Testis (tissue), 3 donors: Measurements from ENCODE around the gene SPEM2. TPM values are rescaled to one million over a fixed set of nuclear protein-coding genes. Genes with fewer than 3 reads are reported as not detected.

Experiments
- DNase-seq: peaks from one replicate; pipeline ENCODE4 v3.0.0-alpha.2; 2019
- H3K27ac ChIP-seq, 2 donors: fragments of 200-600 bp; sonication (generic); one replicate each; pipeline ENCODE4 v1.5.1; 2019
- H3K27me3 ChIP-seq: fragments of 200-600 bp; sonication (generic); one replicate; pipeline ENCODE4 v1.5.1; 2019
- H3K36me3 ChIP-seq: fragments of 200-600 bp; sonication (generic); one replicate; pipeline ENCODE4 v1.5.1; 2017; ENCODE audit warnings: low read depth; ENCODE audit errors: missing control alignments
- H3K4me1 ChIP-seq: fragments of 200-600 bp; sonication (generic); one replicate; pipeline ENCODE4 v1.5.1; 2019
- H3K4me3 ChIP-seq, 2 donors: fragments of 200-600 bp; sonication (generic); one replicate each; pipeline ENCODE4 v1.5.1; 2017 to 2019
- H3K9me3 ChIP-seq: fragments of 200-600 bp; sonication (generic); one replicate; pipeline ENCODE4 v1.5.1; 2017
- CTCF ChIP-seq, 3 experiments: fragments of 450-650 bp in 2 of 3; fragments of 200-600 bp in 1 of 3; sonication (generic) in 1 of 3; IDR thresholded peaks; one replicate each; pipeline ENCODE4 v1.5.1; 2016 to 2019; ENCODE audit warnings: antibody characterized with exemption in 3 of 3, mild to moderate bottlenecking in 2 of 3, moderate library complexity in 1 of 3
- POLR2A ChIP-seq: fragments of 450-650 bp; IDR thresholded peaks from one replicate; pipeline ENCODE4 v1.6.1; 2017; ENCODE audit warnings: antibody characterized with exemption, mild to moderate bottlenecking, moderate library complexity
- WGBS, 2 donors: methylation state at CpG; one replicate each; pipeline ENCODE4 v1.1.5; 2018; 5-methylcytosine and 5-hydroxymethylcytosine counted together
- intact Hi-C: fragments of 100-400 bp; cut with DNase I; formaldehyde crosslinking; loops from one replicate; pipeline ENCODE4 v1.15.1; 2023; ENCODE audit warnings: low total_unique reads
- polyA plus RNA-seq: library from polyadenylated mRNA; stranded (reverse); fragments of 350-450 nt; fragmentation: Illumina TruSeq; extraction: RNeasy Lipid Tissue Mini Kit (QIAGEN cat#74804); gene quantifications from one replicate; pipeline ENCODE4 v1.2.3, GENCODE V29; 2014; ENCODE audit warnings: low read depth, low replicate concordance; ENCODE audit not compliant: insufficient read depth
- total RNA-seq, 2 donors: library from RNA; depleted of rRNA; stranded (reverse); fragments of >200 nt; gene quantifications; one replicate each; pipeline ENCODE4 v1.2.3, GENCODE V29; 2016

The SPEM2 gene
- total and polyA plus RNA-seq, 3 donors from 2014 or later = 41.4 to 202 (median 111) TPM

- Histone ChIP-seq H3K9me3 (no peaks in the 10 kb centered on the region), H3K36me3 (no peaks in the 10 kb centered on the region), H3K4me3 (no peak overlapping the region), H3K4me1 (peaks cover 28% of the 10 kb centered on the region), H3K27ac (no peak overlapping the region), H3K27me3 (no peaks in the 10 kb centered on the region)
- intact Hi-C loops = no loop called here
- no peak for DNase-seq
- TF ChIP-seq CTCF (IDR thresholded peaks at IDR 0.05) (no peak), POLR2A (no peak)
- WGBS, 2 donors = 92 to 100% methylated on average over 2 of the region's 2 CpGs
These were observed 16.7 kb downstream of the SPEM2 start for GRCh38 chr17:7442142-7442541.

GRCh38 chr17:7443499-7444485, 18.4 kb downstream of the SPEM2 start:
- 79 to 81% methylated on average over 7 of the region's 7 CpGs for WGBS, 2 donors
- Histone ChIP-seq H3K27me3 (no peaks in the 10 kb centered on the region), H3K9me3 (no peaks in the 10 kb centered on the region), H3K4me1 (peaks cover 22% of the 10 kb centered on the region), H3K4me3 (no peak overlapping the region), H3K27ac (no peak overlapping the region), H3K36me3 (no peaks in the 10 kb centered on the region)
- intact Hi-C loops = no loop called here
- DNase-seq = no peak
- TF ChIP-seq POLR2A (no peak), CTCF (IDR thresholded peaks at IDR 0.05) (no peak)

GRCh38 chr17:7444682-7445618, 19.5 kb downstream of the SPEM2 start, which contains the start of gene CHRNB1:
TSS of gene CHRNB1 (plus strand) at chr17:7445061. CDS start at chr17:7445128, 67 bp downstream.
- TF ChIP-seq POLR2A = no peak
- no peak for TF ChIP-seq CTCF (IDR thresholded peaks at IDR 0.05)
- Histone ChIP-seq H3K9me3 (no peaks in the 10 kb centered on the region), H3K27me3 (no peaks in the 10 kb centered on the region), H3K36me3 (no peaks in the 10 kb centered on the region), H3K4me3 (peak within 1 kb of the TSS; percentile 20 to 21), H3K27ac (no peak within 1 kb of the TSS), H3K4me1 (peaks cover 15% of the 10 kb centered on the region)
- WGBS, 2 donors = 14 to 15% methylated on average over 26 to 49 of the region's 51 CpGs
- intact Hi-C loops = no loop called here
- peak; percentile 85 for DNase-seq

GRCh38 chr17:7445619-7445968, 20.2 kb downstream of the SPEM2 start:
- TF ChIP-seq CTCF (IDR thresholded peaks at IDR 0.05) = no peak
- TF ChIP-seq POLR2A = no peak
- intact Hi-C loops = no loop called here
- no peak overlapping the region for H3K27ac ChIP-seq

More at GRCh38 chr17:7445619-7445968, 20.2 kb downstream of the SPEM2 start:
- DNase-seq = no peak
- Histone ChIP-seq H3K4me1 (peaks cover 9% of the 10 kb centered on the region), H3K36me3 (no peaks in the 10 kb centered on the region), H3K4me3 (peak overlapping the region in 1 of 2 donors; percentile 21), H3K9me3 (no peaks in the 10 kb centered on the region), H3K27me3 (no peaks in the 10 kb centered on the region)
- 13 to 17% methylated on average over 16 of the region's 16 CpGs for WGBS, 2 donors
